GM23338 (cell line): Measurements from ENCODE around the gene ELL2.

Experiments
- CREB1 ChIP-seq: fragments of 250-450 bp; sonication (Bioruptor Pico); IDR thresholded peaks from 2 replicates; pipeline ENCODE4 v1.5.0; 2020; ENCODE audit warnings: low read depth, mild to moderate bottlenecking, moderate library complexity
- CTCF ChIP-seq, 2 experiments: fragments of 200-600 bp in 1 of 2; sonication (generic) in 1 of 2; conservative IDR thresholded peaks; 2 replicates each; pipeline versions ENCODE4 v1.5.1 to v1.6.1; 2016 to 2017; ENCODE audit warnings: antibody characterized with exemption in 2 of 2, low read depth in 2 of 2, mild to moderate bottlenecking in 2 of 2, moderate library complexity in 1 of 2
- ETS1 ChIP-seq: IDR thresholded peaks from 2 replicates; pipeline ENCODE4 v1.6.1; 2016; ENCODE audit warnings: antibody characterized with exemption
- EZH2 ChIP-seq: fragments of 200-600 bp; sonication (generic); IDR thresholded peaks from one replicate; pipeline ENCODE4 v1.8.0; 2017; ENCODE audit warnings: antibody characterized with exemption, mild to moderate bottlenecking, low read depth; ENCODE audit not compliant: unreplicated experiment
- EZH2phosphoT487 ChIP-seq: fragments of 200-600 bp; sonication (generic); IDR thresholded peaks from one replicate; pipeline ENCODE4 v1.8.1; 2018; ENCODE audit warnings: antibody characterized with exemption; ENCODE audit not compliant: unreplicated experiment
- JUNB ChIP-seq: IDR thresholded peaks from one replicate; pipeline ENCODE4 v1.6.1; 2016; ENCODE audit warnings: antibody characterized with exemption; ENCODE audit not compliant: unreplicated experiment
- NANOG ChIP-seq: IDR thresholded peaks from 2 replicates; pipeline ENCODE4 v1.6.1; 2016; ENCODE audit warnings: antibody characterized with exemption, borderline replicate concordance
- POLR2AphosphoS5 ChIP-seq: IDR thresholded peaks from 2 replicates; pipeline ENCODE4 v1.6.1; 2016; ENCODE audit warnings: antibody characterized with exemption, low read depth
- REST ChIP-seq: IDR thresholded peaks from one replicate; pipeline ENCODE4 v1.6.1; 2018; ENCODE audit warnings: antibody characterized with exemption; ENCODE audit not compliant: unreplicated experiment
- STAT1 ChIP-seq: IDR thresholded peaks from one replicate; pipeline ENCODE4 v1.6.1; 2016; ENCODE audit warnings: antibody characterized with exemption; ENCODE audit not compliant: unreplicated experiment
- ZNF114 ChIP-seq: fragments of 250-450 bp; sonication (Bioruptor Pico); IDR thresholded peaks from 2 replicates; pipeline ENCODE4 v1.5.0; 2020; ENCODE audit warnings: mild to moderate bottlenecking, moderate library complexity
- ZNF331 ChIP-seq: fragments of 250-450 bp; sonication (Bioruptor Pico); IDR thresholded peaks from 2 replicates; pipeline ENCODE4 v1.5.0; 2020; ENCODE audit warnings: low read depth, mild to moderate bottlenecking, moderate library complexity
- ZNF462 ChIP-seq: fragments of 250-450 bp; sonication (Bioruptor Pico); IDR thresholded peaks from 2 replicates; pipeline ENCODE4 v1.5.0; 2020; ENCODE audit warnings: mild to moderate bottlenecking, moderate library complexity

GRCh38 chr5:96001262-96001661 is 39.6 kb upstream of the ELL2 start:
- TF ChIP-seq CTCF (conservative IDR thresholded peaks at IDR 0.05; ENCODE audit: low read depth in 2 of 2) (no peak), ZNF331 (CRISPR knock-in tag) (no peak), CREB1 (CRISPR knock-in tag) (no peak), EZH2 (no peak), POLR2AphosphoS5 (no peak), EZH2phosphoT487 (no peak), JUNB (no peak), REST (no peak), ZNF114 (CRISPR knock-in tag) (no peak), STAT1 (no peak), ETS1 (no peak), ZNF462 (CRISPR knock-in tag) (no peak), NANOG (no peak)
